ENCODE data around the gene TBCB.
"Not testable (repeated sequence)": the region's sequence is repeated elsewhere in the genome, so short reads cannot be mapped to it uniquely, and the experiment has no call there.

DNA sequence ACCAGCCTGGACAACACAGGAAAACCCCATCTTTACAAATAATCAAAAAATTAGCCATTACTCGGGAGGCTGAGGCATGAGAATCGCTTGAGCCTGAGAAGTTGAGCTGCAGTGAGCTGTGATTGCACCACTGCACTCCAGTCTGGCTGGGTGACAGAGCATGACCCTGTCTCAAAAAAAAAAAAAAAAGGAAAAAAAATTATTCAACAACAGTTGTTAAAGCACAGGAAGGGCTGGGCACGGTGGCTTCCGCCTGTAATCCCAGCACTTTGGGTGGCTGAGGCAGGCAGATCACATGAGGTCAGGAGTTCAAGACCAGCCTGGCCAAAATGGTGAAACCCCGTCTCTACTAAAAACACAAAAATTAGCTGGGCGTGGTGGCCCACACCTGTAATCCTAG, 16.0 kb downstream of the TBCB start:
- TF ChIP-seq POLR2A, CTCF (IDR thresholded peaks at IDR 0.05): not testable (repeated sequence)

All from body of pancreas (tissue), 4 donors.